HG03354 (cell line): ENCODE data around the gene LBHD1.
A peak's percentile ranks its signal among the peaks of the same experiment; 100 is the strongest.
"Not testable (repeated sequence)": the region's sequence is repeated elsewhere in the genome, so short reads cannot be mapped to it uniquely, and the experiment has no call there.

Experiments used
- ATAC-seq: cut with Tn5 transposase; IDR thresholded peaks from one replicate; pipeline ENCODE4 v1.9.1; 2021; ENCODE audit warnings: mild to moderate bottlenecking; ENCODE audit not compliant: unreplicated experiment, poor library complexity, severe bottlenecking

The LBHD1 gene

DNA sequence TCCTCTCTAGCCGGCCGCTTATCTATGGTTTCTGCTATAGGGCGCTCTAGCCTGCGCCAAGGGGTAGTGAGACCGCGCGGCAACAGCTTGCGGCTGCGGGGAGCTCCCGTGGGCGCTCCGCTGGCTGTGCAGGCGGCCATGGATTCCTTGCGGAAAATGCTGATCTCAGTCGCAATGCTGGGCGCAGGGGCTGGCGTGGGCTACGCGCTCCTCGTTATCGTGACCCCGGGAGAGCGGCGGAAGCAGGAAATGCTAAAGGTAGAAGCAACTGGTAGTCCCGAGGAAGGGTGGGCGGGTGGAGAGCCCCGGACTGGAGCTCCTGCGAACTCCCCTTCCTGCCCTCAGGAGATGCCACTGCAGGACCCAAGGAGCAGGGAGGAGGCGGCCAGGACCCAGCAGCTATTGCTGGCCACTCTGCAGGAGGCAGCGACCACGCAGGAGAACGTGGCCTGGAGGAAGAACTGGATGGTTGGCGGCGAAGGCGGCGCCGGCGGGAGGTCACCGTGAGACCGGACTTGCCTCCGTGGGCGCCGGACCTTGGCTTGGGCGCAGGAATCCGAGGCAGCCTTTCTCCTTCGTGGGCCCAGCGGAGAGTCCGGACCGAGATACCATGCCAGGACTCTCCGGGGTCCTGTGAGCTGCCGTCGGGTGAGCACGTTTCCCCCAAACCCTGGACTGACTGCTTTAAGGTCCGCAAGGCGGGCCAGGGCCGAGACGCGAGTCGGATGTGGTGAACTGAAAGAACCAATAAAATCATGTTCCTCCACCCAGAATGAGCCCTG lies at the start of gene LBHD1, which contains the start of gene UQCC3:
Gene LBHD1, minus strand, starts transcription at position 660 of the 782 bp plus-strand sequence. CDS start 2,236 bp downstream, outside the sequence.
Gene UQCC3, plus strand, starts transcription at position 66 of the 782 bp plus-strand sequence. Its CDS starts 73 bp downstream, at position 139.
- peak; percentile 69 for ATAC-seq

DNA sequence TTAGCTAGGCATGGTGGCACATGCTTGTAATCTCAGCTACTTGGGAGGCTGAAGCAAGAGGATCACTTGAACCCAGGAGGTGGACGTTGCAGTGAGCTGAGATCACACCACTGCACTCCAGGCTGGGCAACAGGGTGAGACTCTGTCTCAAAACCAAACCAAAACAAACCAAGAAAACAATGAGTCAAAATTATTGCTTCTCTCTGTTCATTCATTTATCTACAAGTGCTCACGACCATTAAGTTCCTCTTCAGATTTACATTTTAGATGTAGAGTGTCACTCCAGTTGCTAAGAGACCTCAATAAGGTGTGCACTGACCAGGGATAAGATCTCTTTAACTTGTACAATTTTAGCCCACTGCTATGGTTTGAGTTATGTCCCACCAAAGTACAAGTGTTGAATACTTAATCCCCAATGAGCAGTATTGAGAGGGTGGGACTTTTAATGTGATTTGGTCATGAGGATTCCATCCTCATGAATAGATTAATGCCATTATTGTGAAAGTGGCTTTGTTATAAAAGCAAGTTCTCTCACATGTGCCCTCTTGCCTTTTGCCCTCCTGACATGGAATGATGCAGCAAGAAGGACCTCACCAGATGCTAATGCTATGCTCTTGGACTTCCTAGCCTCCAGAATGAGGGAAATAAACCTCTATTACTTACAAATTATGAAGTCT lies 47.4 kb upstream of the LBHD1 start:
- ATAC-seq = no peak

DNA sequence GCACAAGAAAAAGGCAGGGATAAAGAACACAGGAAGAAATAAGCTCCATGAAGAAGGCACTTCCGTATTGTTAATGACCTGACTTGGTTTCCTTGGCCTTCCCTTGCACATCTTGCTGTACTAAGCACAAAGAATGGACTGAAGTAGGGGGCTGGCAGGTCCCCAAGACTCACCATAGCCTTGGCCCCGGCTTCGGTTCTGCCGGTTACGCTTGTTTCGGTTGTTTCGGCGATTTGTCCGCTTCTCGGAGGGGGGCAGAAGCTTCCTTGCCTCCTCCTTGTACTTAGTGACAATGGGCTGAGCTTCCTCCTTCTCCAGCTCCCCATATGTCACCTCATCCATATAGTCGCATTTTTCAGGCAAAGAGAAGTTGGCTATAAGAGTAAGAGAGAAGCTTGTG lies 44.7 kb upstream of the LBHD1 start:
- ATAC-seq = no peak

DNA sequence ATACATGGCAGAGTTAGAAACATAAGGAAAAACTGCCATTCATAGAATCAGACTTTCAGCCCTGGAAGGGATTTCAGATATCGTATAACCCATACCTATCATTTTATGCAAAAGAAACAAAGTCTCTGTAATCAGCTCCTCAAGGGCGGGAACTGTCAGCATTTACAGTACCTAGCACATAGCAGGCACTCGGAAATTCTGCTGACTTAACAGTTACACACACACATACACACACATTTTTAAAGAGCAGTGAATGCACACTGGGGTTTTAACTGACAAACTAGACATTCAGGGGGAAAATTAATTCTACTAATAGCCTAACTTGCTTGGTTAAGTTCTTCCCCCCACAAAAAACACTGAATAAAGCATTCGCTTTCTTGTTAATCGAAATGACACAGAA lies 44.1 kb upstream of the LBHD1 start:
- ATAC-seq = no peak

DNA sequence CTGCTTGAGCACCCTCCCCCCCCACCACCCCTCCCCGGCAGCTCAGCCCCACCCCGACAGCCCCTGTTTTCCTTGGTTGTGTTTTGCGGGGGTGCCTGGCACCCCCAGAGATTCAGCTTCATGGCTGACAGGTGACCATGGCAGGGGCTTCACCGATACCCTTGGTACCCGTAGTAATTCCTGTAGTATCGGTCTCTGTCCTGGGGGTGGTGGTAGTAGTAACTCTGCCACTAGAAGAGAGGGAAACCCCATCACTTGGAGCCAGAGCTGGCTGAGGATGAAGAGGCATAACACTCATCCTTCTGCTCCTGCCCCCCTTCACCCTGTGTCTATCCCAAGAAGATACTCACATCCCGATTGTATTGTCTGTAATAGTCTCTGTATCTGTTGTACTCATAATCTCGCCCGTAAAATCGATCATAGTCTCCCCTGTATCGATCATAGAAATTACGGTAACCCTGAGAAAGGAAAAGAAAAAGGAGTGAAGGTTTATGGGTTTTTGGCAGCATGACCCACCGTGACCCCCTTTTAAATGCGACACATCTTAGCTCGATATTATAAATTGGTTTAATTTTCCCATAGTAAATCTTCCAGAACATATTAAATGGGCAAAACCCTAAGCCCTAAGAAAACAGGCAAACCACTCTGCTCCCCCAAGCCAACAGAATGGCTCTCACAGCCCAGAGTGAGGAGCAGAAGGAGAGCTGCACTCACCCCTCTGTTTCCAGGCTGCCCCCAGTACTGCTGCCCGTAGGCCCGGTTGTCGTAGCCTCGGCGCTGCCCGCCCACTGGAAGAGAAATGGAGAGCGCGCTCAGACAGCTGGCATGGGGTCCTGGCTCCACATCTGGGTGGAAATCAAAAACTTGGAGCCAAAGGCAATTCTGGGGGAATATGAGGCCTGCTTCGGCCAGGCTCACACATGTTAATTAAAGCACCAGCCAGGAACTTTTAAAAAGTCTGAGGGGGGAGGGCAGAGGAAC lies 43.4 kb upstream of the LBHD1 start:
- ATAC-seq = no peak

DNA sequence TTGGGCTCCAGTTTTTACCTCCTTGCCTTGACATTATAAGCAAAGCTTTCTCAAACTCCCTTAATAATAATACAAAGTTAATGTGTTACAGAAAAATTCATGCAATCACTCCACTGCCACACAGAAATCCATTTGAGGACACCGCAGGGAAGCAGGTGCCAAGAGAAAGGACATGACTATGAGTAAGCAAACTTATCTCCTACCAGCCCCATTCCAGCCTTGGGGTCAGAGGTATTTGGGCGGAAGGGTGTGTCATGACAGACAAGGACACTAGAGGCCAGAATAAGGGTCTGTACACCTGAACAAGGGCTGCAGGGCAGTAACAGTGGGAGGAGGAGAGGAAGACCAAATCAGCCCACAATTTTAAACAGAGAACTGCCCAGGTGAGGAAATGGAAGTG lies 41.3 kb upstream of the LBHD1 start:
- no peak for ATAC-seq

DNA sequence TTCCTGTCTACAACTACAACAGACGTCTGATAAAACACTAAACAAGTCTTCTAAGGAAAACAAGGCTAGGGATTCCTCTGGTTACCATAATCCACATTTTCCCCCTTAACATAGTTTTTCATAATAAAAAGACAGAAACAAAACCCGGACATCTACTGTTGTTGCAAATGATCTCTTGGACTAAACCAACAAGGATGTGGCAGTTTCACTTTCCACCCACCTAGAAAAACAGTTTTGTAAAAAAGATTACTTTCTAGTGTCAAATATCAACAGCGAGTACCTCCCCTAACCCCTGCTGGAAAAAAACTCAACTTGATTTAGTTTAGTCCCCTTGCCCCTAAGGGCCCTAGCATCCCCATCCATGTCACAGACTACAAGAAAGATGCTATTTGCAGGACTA lies 40.8 kb upstream of the LBHD1 start:
- ATAC-seq = no peak

DNA sequence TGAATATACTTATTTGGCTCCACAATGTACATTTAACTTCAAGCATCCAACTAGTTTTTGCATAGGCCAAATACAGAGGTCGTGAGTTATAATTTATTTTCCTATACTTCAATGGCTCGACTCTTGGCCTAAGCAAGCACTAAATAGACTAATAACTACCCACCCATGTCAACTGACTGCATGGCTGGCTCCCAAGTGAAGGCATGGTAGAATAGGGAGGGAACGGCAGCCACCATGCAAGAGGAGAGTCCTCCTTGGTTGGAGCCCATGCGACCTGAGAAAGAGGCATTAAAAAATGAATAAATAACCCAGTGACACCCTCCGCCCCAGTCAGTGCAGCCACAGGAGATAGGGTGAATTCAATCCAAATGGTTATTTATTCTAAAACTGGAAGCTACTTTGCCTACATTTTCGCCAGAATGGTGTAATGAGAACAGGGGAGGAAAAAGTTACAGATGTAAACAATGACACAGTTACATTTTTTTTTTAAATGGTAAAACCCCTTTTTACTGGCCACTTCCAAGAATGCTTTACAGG lies 40.3 kb upstream of the LBHD1 start:
- ATAC-seq = no peak

DNA sequence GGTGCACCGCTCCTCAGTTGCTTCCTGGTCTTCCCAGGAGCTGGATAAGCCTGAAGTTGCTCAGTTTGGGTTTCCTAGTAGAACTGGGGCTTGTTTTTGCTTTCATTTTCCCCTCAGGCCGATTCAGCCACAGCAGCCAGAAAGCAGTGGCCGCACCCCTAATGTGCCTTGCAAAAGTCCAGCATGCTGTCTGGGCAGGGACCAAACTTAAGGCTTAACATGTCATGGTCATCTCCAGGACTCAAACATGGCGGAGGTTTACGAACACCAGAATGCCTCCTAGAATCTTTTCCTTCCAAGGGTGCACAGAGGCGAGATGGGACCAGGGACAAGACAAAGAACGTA lies 37.9 kb upstream of the LBHD1 start:
- ATAC-seq = no peak

DNA sequence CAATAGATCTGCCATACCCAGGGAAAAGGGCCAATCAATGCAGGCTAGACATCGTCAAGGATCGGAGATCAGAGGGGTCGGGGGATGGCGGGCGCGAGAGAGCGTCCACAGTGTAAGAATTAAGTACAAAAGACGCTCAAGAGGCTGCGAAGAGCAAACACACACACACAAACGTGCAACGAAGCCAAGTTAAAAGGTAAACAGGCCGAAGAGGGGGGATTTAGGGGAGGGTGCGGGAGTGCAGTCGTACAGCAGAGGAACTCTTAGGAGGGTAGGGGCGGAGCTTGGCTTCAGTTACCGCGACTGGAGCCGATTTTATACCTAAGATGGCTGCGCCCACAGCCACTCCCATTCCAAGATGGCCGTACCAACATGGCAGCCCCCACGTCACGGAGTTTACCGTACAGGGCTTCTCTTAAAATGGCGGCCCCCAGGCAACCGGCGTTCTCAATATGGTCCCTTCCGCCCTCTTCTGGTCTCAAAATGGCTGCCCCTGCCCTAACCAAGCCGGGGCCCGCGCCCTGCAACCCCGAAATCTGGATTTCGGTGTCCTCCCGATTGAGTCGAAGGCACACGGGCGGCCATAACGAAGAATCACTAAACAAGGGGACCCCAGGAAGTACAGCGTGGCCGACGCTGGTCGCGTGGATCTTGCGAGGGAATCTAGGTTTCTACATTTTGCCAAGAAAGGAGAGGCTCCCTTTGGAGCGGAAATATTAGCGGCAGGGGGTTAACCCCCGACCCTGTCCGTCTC lies 37.4 kb upstream of the LBHD1 start:
- ATAC-seq = peak; percentile 69

DNA sequence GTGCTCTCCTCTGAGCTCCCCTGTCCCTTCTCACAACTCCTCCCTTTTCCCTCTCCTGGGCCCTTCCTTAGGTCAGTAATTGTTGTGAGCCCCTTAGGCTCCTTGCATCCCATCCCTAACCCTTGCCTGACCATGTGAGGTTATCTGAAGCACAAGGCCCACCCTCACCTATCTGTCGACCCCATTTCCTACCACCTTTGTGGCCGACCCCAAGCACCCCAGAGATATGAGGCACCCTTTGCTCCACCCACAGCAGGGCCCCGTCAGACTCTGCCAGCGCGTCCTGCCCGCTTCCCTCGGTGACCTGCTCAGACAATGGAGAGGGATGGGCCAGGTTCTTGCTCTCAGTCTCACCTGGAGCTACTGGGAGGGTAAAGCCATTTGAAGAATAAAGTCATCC lies 36.7 kb upstream of the LBHD1 start:
- no peak for ATAC-seq

DNA sequence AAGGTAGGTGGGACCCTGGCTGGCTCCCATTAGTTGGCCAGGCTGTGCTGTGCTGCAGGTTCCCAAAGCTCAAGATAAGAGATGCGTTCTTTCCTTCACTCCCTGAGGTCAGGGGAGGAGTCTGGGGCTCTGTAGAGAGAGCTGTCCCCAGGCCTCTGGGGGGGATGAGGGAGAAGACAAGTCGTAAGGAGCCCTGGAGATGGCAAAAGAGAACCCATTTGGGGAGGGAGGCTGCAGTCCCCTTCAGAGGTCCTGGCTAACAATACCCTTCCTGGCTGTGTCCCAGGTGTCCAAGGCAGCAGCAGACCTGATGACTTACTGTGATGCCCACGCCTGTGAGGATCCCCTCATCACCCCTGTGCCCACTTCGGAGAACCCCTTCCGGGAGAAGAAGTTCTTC lies 36.3 kb upstream of the LBHD1 start:
- no peak for ATAC-seq

DNA sequence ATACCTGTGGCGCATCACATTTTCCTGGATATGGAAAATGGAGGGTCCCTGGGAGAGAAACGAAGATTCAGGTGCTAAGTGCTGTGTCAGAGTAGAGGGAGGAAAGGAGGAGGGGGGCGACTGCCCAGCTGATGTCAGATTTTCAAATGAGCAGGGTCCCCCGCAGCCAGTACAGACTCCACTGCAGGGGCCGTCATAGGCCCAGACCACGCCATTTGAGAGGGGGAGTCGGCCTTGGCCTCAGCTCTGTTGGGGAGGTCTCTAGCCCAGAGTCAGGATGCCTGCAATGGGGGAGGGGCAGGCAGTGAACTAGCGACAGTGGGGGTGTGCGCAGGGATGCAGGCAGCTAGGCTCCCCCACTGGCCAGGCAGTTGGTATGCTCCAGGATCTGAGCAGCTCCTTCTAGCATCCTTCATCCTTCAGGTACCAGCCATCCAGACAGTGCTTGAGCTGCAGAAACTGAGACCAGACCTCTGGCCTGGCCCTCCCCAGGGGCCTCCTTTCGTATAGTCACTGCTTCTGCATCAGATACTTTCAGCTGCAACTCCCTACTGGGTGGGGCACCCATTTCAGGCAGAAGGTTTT lies 35.3 kb upstream of the LBHD1 start, which contains the start of the genes BSCL2 and GNG3:
Gene BSCL2, minus strand, starts transcription at position 148 of the 585 bp plus-strand sequence. CDS start 229 bp downstream, outside the sequence.
Gene GNG3, plus strand, starts transcription at position 400 of the 585 bp plus-strand sequence. CDS start 620 bp downstream, outside the sequence.
- no peak for ATAC-seq

DNA sequence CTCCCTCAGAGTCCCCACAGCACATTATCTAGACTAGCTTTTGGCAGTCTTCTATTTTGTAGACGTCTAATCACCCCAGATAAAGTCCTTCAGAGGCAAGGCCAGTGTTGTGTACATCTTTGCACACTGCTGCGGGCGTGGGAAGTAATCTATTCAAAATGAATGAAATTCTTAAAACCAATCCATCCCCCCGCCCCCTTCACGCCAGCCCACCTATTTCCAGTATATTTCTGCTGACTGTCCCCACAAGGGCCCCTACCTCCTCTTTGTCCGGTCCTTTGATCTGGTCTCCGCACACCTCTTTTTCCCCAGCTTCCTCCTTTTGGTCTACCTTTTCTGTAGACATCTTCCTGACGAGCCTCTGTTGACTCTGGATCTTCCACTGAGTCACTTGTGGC lies 34.8 kb upstream of the LBHD1 start:
- no peak for ATAC-seq

DNA sequence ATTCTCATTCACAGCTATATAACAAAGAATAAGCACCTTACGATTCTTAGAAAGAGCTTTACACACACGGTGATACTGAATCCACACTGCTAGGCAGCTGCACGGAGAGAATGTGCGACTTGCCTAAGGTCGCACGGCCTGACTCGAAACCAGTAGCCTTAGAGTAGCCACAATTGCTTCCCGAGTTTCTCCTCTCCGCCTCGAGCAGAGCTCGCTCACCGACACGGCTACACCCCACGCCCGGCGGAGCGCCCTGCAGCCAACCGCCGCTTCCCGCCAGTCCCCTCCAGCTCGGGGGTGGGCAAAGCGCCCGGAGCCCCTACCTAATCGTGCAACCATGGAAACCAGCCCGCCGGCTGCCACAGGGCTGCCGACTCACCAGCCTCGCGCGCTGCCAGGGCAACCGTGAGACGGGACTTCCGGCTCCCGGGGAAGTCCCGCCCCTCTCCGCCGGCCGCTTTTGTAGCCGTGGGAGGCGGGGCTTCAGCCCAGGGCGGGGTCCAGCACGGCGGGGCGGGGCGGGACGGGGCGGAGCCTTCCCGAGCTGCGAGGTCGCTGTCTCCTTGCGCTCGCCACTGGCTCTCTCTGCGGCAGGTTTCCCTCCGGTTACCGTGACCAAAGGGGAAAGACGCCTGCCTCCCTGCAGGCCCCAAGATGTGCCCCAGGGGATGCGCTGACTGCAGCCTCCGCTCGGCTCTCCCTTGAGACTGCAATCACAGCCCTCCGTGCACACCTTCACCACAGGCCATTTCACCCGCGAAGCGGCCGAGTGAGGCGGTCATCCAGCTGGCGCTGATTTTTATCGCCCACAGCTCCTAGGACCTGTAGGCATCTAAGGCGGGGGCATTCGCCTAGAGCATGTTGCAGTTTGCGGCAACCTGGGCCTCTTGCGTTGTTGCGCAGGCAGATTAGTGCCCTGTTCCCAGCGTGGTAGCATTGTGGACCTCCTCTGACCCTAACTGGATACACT lies 34.1 kb upstream of the LBHD1 start:
- peak; percentile 54 for ATAC-seq

DNA sequence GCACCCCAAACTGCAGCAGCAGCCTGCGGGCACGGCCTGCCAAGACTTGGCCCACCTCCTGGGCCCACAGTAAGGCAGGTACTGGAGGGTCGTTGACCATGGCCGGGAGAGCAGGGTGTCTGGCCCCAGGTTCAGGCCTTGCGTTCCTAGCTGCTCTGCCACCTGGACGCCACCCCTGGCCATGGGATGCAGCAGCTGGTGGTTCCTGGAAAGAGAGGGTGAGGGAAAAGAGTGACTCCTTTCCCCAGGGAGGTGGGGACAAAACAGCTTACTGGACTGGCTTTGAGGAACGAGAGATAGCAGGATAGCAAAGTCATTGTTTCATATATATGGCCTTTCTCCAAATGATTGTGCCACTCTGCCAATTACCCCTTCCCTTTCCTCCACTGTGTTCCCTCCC lies 33.3 kb upstream of the LBHD1 start:
- ATAC-seq = no peak

DNA sequence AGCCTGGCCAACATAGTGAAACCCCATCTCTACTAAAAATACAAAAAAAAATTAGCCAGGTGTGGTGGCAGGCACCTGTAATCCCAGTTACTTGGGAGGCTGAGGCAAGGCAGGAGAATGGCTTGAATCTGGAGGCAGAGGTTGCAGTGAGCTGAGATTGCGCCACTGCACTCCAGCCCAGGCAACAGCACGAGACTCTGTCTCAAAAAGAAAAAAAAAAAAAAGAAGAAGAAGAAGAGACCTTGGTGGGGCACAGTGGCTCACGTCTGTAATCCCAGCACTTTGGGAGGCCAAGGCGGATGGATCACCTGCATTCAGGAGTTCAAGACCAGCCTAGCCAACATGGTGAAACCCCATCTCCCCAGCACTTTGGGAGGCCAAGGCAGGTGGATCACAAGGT lies 31.9 kb upstream of the LBHD1 start:
- ATAC-seq = not testable (repeated sequence)

DNA sequence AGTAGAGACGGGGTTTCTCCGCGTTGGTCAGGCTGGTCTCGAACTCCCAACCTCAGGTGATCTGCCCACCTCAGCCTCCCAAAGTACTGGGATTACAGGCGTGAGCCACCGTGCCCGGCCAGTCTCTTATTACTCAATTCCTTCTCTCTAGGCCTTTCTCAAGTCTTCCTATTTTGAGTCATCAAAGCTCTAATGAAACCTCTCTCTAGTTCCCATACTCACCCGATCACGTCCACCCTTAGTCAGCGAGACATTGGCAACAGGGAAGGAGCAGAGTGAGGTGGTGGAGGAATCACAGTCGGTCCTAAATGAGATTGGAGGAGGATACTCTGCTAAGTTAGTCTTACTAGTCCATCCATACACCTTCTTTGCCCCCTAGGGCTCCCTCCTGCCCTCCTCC lies 30.2 kb upstream of the LBHD1 start:
- ATAC-seq = no peak
